Measurements from ENCODE around the gene STAT5A.
"Not testable (repeated sequence)": the region's sequence is repeated elsewhere in the genome, so short reads cannot be mapped to it uniquely, and the experiment has no call there.

GRCh38 chr17:42297775-42298174, 9.5 kb downstream of the STAT5A start:
- TF ChIP-seq, protein P1, sequence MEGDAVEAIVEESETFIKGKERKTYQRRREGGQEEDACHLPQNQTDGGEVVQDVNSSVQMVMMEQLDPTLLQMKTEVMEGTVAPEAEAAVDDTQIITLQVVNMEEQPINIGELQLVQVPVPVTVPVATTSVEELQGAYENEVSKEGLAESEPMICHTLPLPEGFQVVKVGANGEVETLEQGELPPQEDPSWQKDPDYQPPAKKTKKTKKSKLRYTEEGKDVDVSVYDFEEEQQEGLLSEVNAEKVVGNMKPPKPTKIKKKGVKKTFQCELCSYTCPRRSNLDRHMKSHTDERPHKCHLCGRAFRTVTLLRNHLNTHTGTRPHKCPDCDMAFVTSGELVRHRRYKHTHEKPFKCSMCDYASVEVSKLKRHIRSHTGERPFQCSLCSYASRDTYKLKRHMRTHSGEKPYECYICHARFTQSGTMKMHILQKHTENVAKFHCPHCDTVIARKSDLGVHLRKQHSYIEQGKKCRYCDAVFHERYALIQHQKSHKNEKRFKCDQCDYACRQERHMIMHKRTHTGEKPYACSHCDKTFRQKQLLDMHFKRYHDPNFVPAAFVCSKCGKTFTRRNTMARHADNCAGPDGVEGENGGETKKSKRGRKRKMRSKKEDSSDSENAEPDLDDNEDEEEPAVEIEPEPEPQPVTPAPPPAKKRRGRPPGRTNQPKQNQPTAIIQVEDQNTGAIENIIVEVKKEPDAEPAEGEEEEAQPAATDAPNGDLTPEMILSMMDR (optimal IDR thresholded peaks at IDR 0.05 in 1 of 3, IDR thresholded peaks at IDR 0.05 in 1 of 3, conservative IDR thresholded peaks at IDR 0.05 in 1 of 3; ENCODE audit: extremely low read depth in 1 of 3, insufficient read depth in 2 of 3, low read length in 3 of 3), result not testable (repeated sequence)
- TF ChIP-seq EZH2 (IDR thresholded peaks at IDR 0.05; ENCODE audit: low read length), result not testable (repeated sequence)
